ENCODE results near the gene PUM1. TPM values are rescaled to one million over a fixed set of nuclear protein-coding genes. Genes with fewer than 3 reads are reported as not detected.

PUM1 gene
- total and polyA plus RNA-seq, 2 of the 8 experiments (the other 6 are each of a cell fraction or from before 2014, with no cell fraction given): 122 to 177 TPM

- Histone ChIP-seq H2AK5ac (ENCODE audit: low read depth, low read length) (no peak overlapping the region), H3K23me2 (ENCODE audit: low read depth, low read length) (no peaks in the 10 kb centered on the region), H2AFZ (ENCODE audit: low read length) (no peak overlapping the region), H3K79me1 (ENCODE audit: low read depth, low read length) (no peaks in the 10 kb centered on the region), H4K5ac (ENCODE audit: insufficient read length, low read depth, low read length) (no peak overlapping the region), H4K20me1 (replicated peaks in 1 of 2; ENCODE audit: control insufficient read depth in 1 of 2, insufficient read depth in 2 of 2, low read length in 2 of 2) (no peaks in the 10 kb centered on the region), H4K91ac (replicated peaks; ENCODE audit: insufficient read length, low read length) (no peak overlapping the region), H3K9ac (replicated peaks in 1 of 4; ENCODE audit: extremely low read depth in 1 of 4, low read depth in 3 of 4, low read length in 3 of 4) (no peak overlapping the region), H3K79me2 (ENCODE audit: control insufficient read depth in 1 of 2, insufficient read depth in 2 of 2, low read length in 2 of 2) (no peaks in the 10 kb centered on the region), H3K4ac (replicated peaks; ENCODE audit: insufficient read length, low read depth, low read length) (no peak overlapping the region), H3K27ac (ENCODE audit: low read depth, low read length) (no peak overlapping the region), H3K27me3 (replicated peaks in 1 of 4; ENCODE audit: control insufficient read depth in 3 of 4, extremely low read depth in 1 of 4, insufficient read depth in 3 of 4, low read length in 3 of 4) (no peaks in the 10 kb centered on the region), H3K23ac (ENCODE audit: insufficient read length) (no peak overlapping the region), H3K9me3 (ENCODE audit: insufficient read depth in 2 of 2, low read depth in 1 of 2, low read length in 1 of 2) (no peaks in the 10 kb centered on the region), H3K4me3 (ENCODE audit: extremely low read depth in 1 of 4, insufficient read depth in 2 of 4, low read depth in 3 of 4, low read length in 4 of 4) (no peak overlapping the region), H4K8ac (ENCODE audit: extremely low read depth, insufficient read depth, low read length) (no peak overlapping the region), H2BK20ac (ENCODE audit: low read length) (no peak overlapping the region), H3K14ac (ENCODE audit: insufficient read length) (no peak overlapping the region), H3K56ac (replicated peaks; ENCODE audit: insufficient read length, low read depth, low read length) (no peak overlapping the region), H2BK12ac (ENCODE audit: low read depth, low read length) (no peak overlapping the region), H2BK120ac (replicated peaks; ENCODE audit: low read depth, low read length) (no peak overlapping the region), H3K4me1 (replicated peaks in 1 of 4; ENCODE audit: control insufficient read depth in 3 of 4, insufficient read depth in 4 of 4, low read length in 3 of 4) (peaks cover 0 to 3% (median 0%) of the 10 kb centered on the region in 4 experiments; a peak in 2 of 7 replicates), H2BK5ac (ENCODE audit: low read depth, low read length) (no peak overlapping the region), H2BK15ac (ENCODE audit: low read length) (no peak overlapping the region), H3K36me3 (ENCODE audit: control insufficient read depth in 2 of 4, insufficient read depth in 4 of 4, low read length in 3 of 4) (no peaks in the 10 kb centered on the region), H3K4me2 (ENCODE audit: insufficient read depth in 1 of 2, low read depth in 2 of 2, low read length in 2 of 2) (no peak overlapping the region), H3K18ac (ENCODE audit: extremely low read depth, low read length) (no peak overlapping the region)
- ChIA-PET POLR2A (ENCODE audit: partially characterized antibody) (interaction anchor here (0.6 kb wide), 3 partner anchors 38 to 401 kb away, joined by 3 to 4 read pairs (median 3); no protein-coding TSS in a partner anchor), CTCF (ENCODE audit: partially characterized antibody) (interaction anchor here (0.6 kb wide), 1 partner anchor 25 kb away, joined by 3 read pairs; no protein-coding TSS in a partner anchor)
- DNase-seq (ENCODE audit: low read depth in 1 of 2, low spot score in 2 of 2): no peak
- TF ChIP-seq SRF (IDR thresholded peaks at IDR 0.05; ENCODE audit: low read depth, low read length): no peak
- TF ChIP-seq MAFK (IDR thresholded peaks at IDR 0.05; ENCODE audit: low read depth, low read length): no peak
- TF ChIP-seq RAD21 (IDR thresholded peaks at IDR 0.05 in 1 of 2, conservative IDR thresholded peaks at IDR 0.05 in 1 of 2; ENCODE audit: low read depth in 2 of 2, low read length in 2 of 2): no peak
- no peak for TF ChIP-seq ATF2 (IDR thresholded peaks at IDR 0.05; ENCODE audit: low read length)
- no peak for TF ChIP-seq POLR2A (IDR thresholded peaks at IDR 0.05; ENCODE audit: control extremely low read depth in 1 of 2, low read depth in 2 of 2, low read length in 2 of 2)
- FAIRE-seq: no peak
- WGBS, 2 experiments (ENCODE audit: extremely low coverage in 1 of 2, insufficient coverage in 1 of 2, insufficient read length in 1 of 2, insufficient replicate concordance in 2 of 2, low coverage in 1 of 2, low lambda C conversion rate in 2 of 2, missing lambda C conversion rate in 1 of 2): 92% methylated on average over 5 of the region's 5 CpGs; no CpG with 5 or more reads in 1 of the 2 experiments
Observed at GRCh38 chr1:31108861-31109260, 43.3 kb upstream of the PUM1 start.

All from H1 (cell line).